Upper lobe of left lung (tissue), 4 donors: Measurements from ENCODE around the gene RABL6.

Experiments
- CTCF ChIP-seq, 6 experiments: fragments of 450-650 bp in 4 of 6; fragments of 200-600 bp in 2 of 6; sonication (generic) in 2 of 6; IDR thresholded peaks; one replicate each; pipeline ENCODE4 v1.5.1; 2016 to 2019; ENCODE audit warnings: antibody characterized with exemption in 6 of 6
- POLR2A ChIP-seq, 4 donors: fragments of 450-650 bp; IDR thresholded peaks; one replicate each; pipeline ENCODE4 v1.5.1; 2016 to 2017; ENCODE audit warnings: antibody characterized with exemption in 4 of 4, mild to moderate bottlenecking in 2 of 4

- no peak for TF ChIP-seq CTCF (IDR thresholded peaks at IDR 0.05)
- TF ChIP-seq POLR2A (IDR thresholded peaks at IDR 0.05) = no peak
These were observed 48.1 kb upstream of the RABL6 start for GRCh38 chr9:136759436-136760325.
